GM23248 (cell line): ENCODE results near the gene ANKRD6. TPM values are rescaled to one million over a fixed set of nuclear protein-coding genes. Genes with fewer than 3 reads are reported as not detected.

Experiments used
- DNase-seq: peaks from one replicate; pipeline ENCODE4 v3.0.0-alpha.2; 2015
- H2AFZ ChIP-seq: fragments of 200-600 bp; sonication (generic); 2 replicates; pipeline ENCODE4 v1.6.1; 2016; ENCODE audit warnings: antibody characterized with exemption
- H3F3A ChIP-seq: fragments of 200-600 bp; sonication (generic); 2 replicates; pipeline ENCODE4 v1.6.1; 2016; ENCODE audit warnings: mild to moderate bottlenecking, antibody characterized with exemption, mixed run types; ENCODE audit not compliant: insufficient read depth
- H3K27ac ChIP-seq: fragments of 200-600 bp; sonication (generic); 2 replicates; pipeline ENCODE4 v1.5.1; 2016; ENCODE audit warnings: mild to moderate bottlenecking
- H3K27me3 ChIP-seq: fragments of 200-600 bp; sonication (generic); replicated peaks from 2 replicates; pipeline ENCODE4 v1.6.1; 2016; ENCODE audit warnings: mild to moderate bottlenecking; ENCODE audit not compliant: insufficient read depth
- H3K36me3 ChIP-seq: fragments of 200-600 bp; sonication (generic); 2 replicates; pipeline ENCODE4 v1.6.1; 2016; ENCODE audit warnings: low read depth, mild to moderate bottlenecking
- H3K4me1 ChIP-seq: fragments of 200-600 bp; sonication (generic); 2 replicates; pipeline ENCODE4 v1.6.1; 2016; ENCODE audit warnings: mild to moderate bottlenecking; ENCODE audit not compliant: insufficient read depth
- H3K4me2 ChIP-seq: fragments of 200-600 bp; sonication (generic); one replicate; pipeline ENCODE4 v1.6.1; 2016; ENCODE audit warnings: mild to moderate bottlenecking; ENCODE audit not compliant: unreplicated experiment
- H3K4me3 ChIP-seq: fragments of 200-600 bp; sonication (generic); 2 replicates; pipeline ENCODE4 v1.5.1; 2016; ENCODE audit warnings: mild to moderate bottlenecking
- H3K79me2 ChIP-seq: fragments of 200-600 bp; sonication (generic); 2 replicates; pipeline ENCODE4 v1.6.1; 2016; ENCODE audit warnings: mild to moderate bottlenecking; ENCODE audit not compliant: insufficient read depth
- H3K9ac ChIP-seq: fragments of 200-600 bp; sonication (generic); 2 replicates; pipeline ENCODE4 v1.6.1; 2016; ENCODE audit warnings: mild to moderate bottlenecking
- H3K9me2 ChIP-seq: fragments of 200-600 bp; sonication (generic); 2 replicates; pipeline ENCODE4 v1.6.1; 2016; ENCODE audit warnings: mixed run types, mild to moderate bottlenecking, moderate library complexity; ENCODE audit not compliant: insufficient read depth
- H3K9me3 ChIP-seq: fragments of 200-600 bp; sonication (generic); one replicate; pipeline ENCODE4 v1.6.1; 2017; ENCODE audit warnings: low read depth
- H4K20me1 ChIP-seq: fragments of 200-600 bp; sonication (generic); 2 replicates; pipeline ENCODE4 v1.6.0; 2016; ENCODE audit not compliant: insufficient read depth
- EZH2 ChIP-seq: fragments of 200-600 bp; sonication (generic); IDR thresholded peaks from 2 replicates; pipeline ENCODE4 v1.6.1; 2018; ENCODE audit warnings: antibody characterized with exemption, mild to moderate bottlenecking; ENCODE audit not compliant: insufficient read depth, poor library complexity, severe bottlenecking
- EZH2phosphoT487 ChIP-seq: fragments of 200-600 bp; sonication (generic); IDR thresholded peaks from 2 replicates; pipeline ENCODE4 v1.6.1; 2018; ENCODE audit warnings: antibody characterized with exemption, moderate library complexity, mild to moderate bottlenecking, low read depth; ENCODE audit not compliant: insufficient read depth
- WGBS, 2 experiments: methylation state at CpG; one replicate each; pipeline ENCODE4 v1.1.6; 2015 to 2017; ENCODE audit warnings: low lambda C conversion rate in 2 of 2, low coverage in 1 of 2; ENCODE audit errors: missing lambda C conversion rate in 2 of 2; 5-methylcytosine and 5-hydroxymethylcytosine counted together
- in situ Hi-C: fragments of 300-500 bp; cut with MboI; formaldehyde crosslinking; loops from 2 replicates; pipeline ENCODE4 v1.15.0; 2020
- polyA plus RNA-seq: library from polyadenylated mRNA; unstranded; fragments of >200 nt; fragmentation: Nextera tagmentation; extraction: Ambion mirVana; gene quantifications from 2 replicates; pipeline ENCODE4 v1.2.1, GENCODE V29; 2016
- total RNA-seq: library from RNA; depleted of rRNA; stranded (reverse); fragments of >200 nt; shearing (Covaris generic); gene quantifications from 2 replicates; pipeline ENCODE4 v1.2.3, GENCODE V29; 2014

ANKRD6 gene
- total and polyA plus RNA-seq, 2 experiments from 2014 or later = 0.54 to 12.4 TPM

DNA sequence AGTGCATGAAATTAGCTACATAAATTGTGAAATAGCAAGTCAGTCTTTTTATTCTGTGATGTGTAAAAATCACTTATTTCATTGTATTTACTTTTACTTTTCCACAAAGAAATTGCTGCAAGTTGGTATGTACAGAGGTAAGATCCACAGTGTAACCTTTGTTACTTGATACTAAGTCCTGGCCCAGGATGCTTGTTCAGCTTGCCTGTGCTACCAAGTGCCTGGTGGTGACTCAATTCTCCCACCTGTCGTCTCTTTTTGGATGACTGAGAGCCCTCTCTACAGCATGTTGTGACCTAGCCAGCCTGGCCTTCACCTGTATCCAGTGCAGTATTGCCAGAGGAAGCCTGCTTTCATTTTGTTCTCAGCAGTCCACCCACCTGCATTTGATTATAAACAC is 54.9 kb downstream of the ANKRD6 start:
- no peaks in the 10 kb centered on the region for H3F3A ChIP-seq
- H3K4me3 ChIP-seq = no peak overlapping the region
- H3K36me3 ChIP-seq = no peaks in the 10 kb centered on the region
- H4K20me1 ChIP-seq = no peaks in the 10 kb centered on the region
- no peak overlapping the region for H3K4me2 ChIP-seq
- H3K4me1 ChIP-seq = peaks cover 7% of the 10 kb centered on the region; the same call in 1 of the 2 replicates
- TF ChIP-seq EZH2 (no peak), EZH2phosphoT487 (no peak)
- no peak overlapping the region for H3K27ac ChIP-seq
- DNase-seq = no peak
- H3K9ac ChIP-seq = no peak overlapping the region
- H3K27me3 ChIP-seq = no peaks in the 10 kb centered on the region
- WGBS, 2 experiments = 56 to 63% methylated on average over 1 of the region's 1 CpG
- no peaks in the 10 kb centered on the region for H3K9me3 ChIP-seq
- in situ Hi-C loops = no loop called here
- no peak overlapping the region for H2AFZ ChIP-seq
- H3K9me2 ChIP-seq = no peaks in the 10 kb centered on the region
- no peaks in the 10 kb centered on the region for H3K79me2 ChIP-seq

DNA sequence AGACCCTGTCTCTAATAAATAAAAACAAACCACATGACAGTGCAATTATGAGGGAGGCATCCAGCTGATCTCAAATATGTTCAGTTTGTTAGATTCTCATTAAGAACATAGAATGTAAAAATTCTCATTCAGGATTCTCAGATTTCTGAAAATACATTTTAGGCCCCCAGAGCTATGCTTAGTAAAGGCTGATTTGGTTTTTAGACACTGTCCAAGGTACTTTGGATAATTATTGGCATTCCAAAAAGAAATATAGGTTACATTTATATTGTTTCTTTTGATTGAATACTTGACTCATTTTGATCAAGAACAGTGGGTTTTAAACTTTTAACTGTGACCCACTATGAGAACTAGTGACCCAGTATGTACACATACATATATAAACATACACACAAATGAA is 55.5 kb downstream of the ANKRD6 start:
- Histone ChIP-seq H3F3A (no peaks in the 10 kb centered on the region), H3K36me3 (no peaks in the 10 kb centered on the region), H4K20me1 (no peaks in the 10 kb centered on the region), H3K79me2 (no peaks in the 10 kb centered on the region), H3K27me3 (no peaks in the 10 kb centered on the region), H3K4me2 (no peak overlapping the region), H3K9me2 (no peaks in the 10 kb centered on the region), H3K4me3 (no peak overlapping the region), H3K9me3 (no peaks in the 10 kb centered on the region), H2AFZ (no peak overlapping the region), H3K4me1 (0 out of 2 replicates have a peak, but pooled peaks cover 1% of the 10 kb centered on the region), H3K27ac (no peak overlapping the region), H3K9ac (no peak overlapping the region)
- TF ChIP-seq EZH2 = no peak
- TF ChIP-seq EZH2phosphoT487 = no peak
- in situ Hi-C loops = no loop called here
- DNase-seq = no peak

DNA sequence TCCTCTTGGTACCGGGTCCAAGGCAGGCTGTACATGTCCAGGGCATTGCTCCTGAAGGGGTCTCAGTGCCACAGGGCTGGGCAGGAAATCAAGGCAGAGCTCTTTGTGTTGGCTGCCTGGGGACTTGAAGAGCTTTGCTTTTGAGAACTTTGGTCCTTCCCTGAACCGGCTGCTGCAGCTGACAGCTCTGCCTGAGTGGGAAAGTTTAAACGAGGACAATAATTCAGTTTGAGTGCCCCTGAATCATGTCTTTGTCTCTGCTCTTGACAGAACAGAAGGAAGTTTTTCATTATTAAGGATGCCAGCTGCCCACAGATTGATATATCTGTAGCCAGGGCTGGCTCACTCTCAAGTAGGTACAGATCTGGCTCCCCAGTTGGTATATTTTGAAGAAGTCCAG is 56.1 kb downstream of the ANKRD6 start:
- Histone ChIP-seq H3K9ac (no peak overlapping the region), H3K79me2 (no peaks in the 10 kb centered on the region), H2AFZ (no peak overlapping the region), H3K27ac (no peak overlapping the region), H4K20me1 (no peaks in the 10 kb centered on the region), H3K4me1 (no peaks in the 10 kb centered on the region), H3F3A (no peaks in the 10 kb centered on the region), H3K36me3 (no peaks in the 10 kb centered on the region), H3K4me2 (no peak overlapping the region), H3K4me3 (no peak overlapping the region), H3K9me2 (no peaks in the 10 kb centered on the region), H3K9me3 (no peaks in the 10 kb centered on the region), H3K27me3 (no peaks in the 10 kb centered on the region)
- in situ Hi-C loops = no loop called here
- no peak for TF ChIP-seq EZH2phosphoT487
- no peak for TF ChIP-seq EZH2
- no peak for DNase-seq
- 35 to 46% methylated on average over 3 of the region's 3 CpGs for WGBS, 2 experiments

DNA sequence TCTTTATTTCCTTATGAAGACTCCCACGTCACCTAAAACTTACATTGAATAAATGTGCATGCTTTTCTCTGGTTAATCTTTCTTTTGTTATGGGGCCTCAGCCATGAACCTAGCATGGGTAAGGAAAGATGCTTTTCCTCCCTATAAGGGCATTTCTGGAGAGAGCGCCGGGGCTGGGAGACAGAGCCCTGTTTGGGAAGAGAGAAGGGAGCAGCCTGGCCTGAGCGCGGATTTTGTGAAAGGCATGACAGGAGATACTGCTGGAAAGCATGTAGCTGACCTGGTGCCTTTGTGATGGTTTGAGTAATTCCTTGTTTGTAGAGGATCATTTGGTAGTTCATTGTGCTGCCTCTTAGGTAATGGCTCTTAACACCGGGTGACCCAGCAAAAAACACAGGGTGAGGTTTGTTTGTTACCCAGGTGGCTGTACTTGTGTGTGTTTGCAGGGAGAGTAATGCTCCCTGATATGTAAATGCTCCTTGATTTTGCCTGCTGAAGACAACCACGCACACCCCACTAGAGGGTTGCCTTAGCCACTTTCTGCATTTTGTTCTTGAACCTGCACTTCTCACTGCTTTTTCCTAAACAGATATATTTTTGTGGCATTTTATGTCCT is 59.2 kb downstream of the ANKRD6 start:
- Histone ChIP-seq H3K9me2 (no peaks in the 10 kb centered on the region), H3K79me2 (no peaks in the 10 kb centered on the region), H3F3A (no peaks in the 10 kb centered on the region), H2AFZ (no peak overlapping the region), H3K4me3 (no peak overlapping the region), H3K9ac (no peak overlapping the region), H4K20me1 (no peaks in the 10 kb centered on the region), H3K36me3 (no peaks in the 10 kb centered on the region), H3K9me3 (no peaks in the 10 kb centered on the region), H3K4me1 (no peaks in the 10 kb centered on the region), H3K4me2 (no peak overlapping the region), H3K27ac (no peak overlapping the region), H3K27me3 (no peaks in the 10 kb centered on the region)
- TF ChIP-seq EZH2 (no peak), EZH2phosphoT487 (no peak)
- in situ Hi-C loops = no loop called here
- DNase-seq = no peak
- 69 to 73% methylated on average over 7 of the region's 7 CpGs for WGBS, 2 experiments

DNA sequence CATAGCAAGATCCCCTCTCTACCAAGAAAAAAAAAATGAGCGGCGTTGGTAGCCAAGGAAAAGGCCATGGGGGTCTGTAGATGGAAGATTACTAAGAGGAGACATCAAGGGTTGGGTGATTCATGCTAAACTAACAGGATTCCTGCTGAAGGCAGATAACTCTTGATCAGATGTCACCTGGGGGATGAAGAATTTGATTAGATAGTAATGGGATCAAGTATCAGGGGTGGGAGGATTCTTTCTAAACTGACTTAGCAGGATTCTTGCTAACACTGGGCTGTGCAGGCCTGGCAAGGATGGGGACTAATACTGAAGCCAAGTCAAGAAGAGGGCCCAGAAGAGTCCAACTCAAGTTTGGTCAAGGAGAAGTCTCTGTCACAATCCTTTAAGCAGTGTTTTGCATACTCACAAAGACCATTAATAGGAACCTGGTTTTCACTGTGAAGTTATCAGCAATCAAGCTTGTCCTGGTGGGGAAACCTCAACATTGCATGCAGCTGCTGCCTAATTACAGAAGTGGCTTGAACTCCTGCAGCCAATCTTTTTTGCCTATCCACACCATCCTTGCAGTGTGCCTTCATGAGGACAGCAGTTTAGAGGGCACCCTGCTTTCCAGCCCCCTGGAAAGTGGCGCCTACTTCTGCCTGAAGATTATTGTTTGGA is 61.3 kb downstream of the ANKRD6 start:
- Histone ChIP-seq H3K9ac (no peak overlapping the region), H3K79me2 (no peaks in the 10 kb centered on the region), H3K9me3 (no peaks in the 10 kb centered on the region), H3K4me2 (no peak overlapping the region), H3K4me3 (no peak overlapping the region), H3K4me1 (no peaks in the 10 kb centered on the region), H4K20me1 (no peaks in the 10 kb centered on the region), H3K9me2 (no peaks in the 10 kb centered on the region), H2AFZ (no peak overlapping the region), H3K27ac (no peak overlapping the region), H3F3A (no peaks in the 10 kb centered on the region), H3K27me3 (no peaks in the 10 kb centered on the region; the same call in 1 of the 2 replicates), H3K36me3 (no peaks in the 10 kb centered on the region)
- in situ Hi-C loops = no loop called here
- no peak for DNase-seq
- no peak for TF ChIP-seq EZH2
- TF ChIP-seq EZH2phosphoT487 = no peak
- WGBS, 2 experiments = 78 to 80% methylated on average over 3 of the region's 3 CpGs
